ENCODE measurements around the gene PSRC1. TPM values are rescaled to one million over a fixed set of nuclear protein-coding genes. Genes with fewer than 3 reads are reported as not detected.

Gene PSRC1
- total and polyA plus RNA-seq, 12 donors: 0.52 to 13.2 (median 2.5) TPM

DNA sequence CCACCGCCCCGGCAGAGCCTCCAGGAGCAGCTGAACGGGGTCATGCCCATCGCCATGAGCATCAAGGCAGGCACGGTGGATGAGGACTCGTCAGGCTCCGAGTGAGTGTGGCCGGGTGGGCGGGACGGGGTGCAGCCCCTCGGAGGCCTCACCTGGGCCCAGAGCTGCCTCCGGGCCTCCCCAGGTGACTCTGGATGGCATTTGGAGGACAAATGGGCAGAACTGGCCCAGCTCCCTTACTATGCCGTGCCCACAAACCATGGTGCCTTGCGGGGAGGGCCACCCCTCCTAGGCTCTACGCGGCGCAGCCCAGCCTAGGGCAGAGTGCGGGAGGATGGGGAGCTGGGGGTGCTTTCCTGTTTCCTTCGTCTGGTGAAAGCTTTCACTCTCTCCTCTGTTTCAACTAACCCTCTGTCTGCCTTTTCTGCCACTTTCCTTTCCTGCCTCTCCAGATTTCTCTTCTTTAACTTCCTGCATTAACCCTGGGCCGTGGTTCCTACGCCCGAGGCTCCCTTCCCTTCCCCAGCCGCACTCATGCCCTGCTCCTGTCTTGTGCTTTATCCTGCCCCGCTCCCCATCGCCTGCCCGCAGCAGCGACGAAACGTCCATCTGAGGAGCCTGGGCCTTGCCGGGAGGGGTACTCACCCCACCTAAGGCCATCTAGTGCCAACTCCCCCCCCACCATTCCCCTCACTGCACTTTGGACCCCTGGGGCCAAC lies 9.2 kb downstream of the PSRC1 start:
- WGBS, 4 donors: 79 to 84% (median 83%) methylated on average over 19 to 30 of the region's 30 CpGs

DNA sequence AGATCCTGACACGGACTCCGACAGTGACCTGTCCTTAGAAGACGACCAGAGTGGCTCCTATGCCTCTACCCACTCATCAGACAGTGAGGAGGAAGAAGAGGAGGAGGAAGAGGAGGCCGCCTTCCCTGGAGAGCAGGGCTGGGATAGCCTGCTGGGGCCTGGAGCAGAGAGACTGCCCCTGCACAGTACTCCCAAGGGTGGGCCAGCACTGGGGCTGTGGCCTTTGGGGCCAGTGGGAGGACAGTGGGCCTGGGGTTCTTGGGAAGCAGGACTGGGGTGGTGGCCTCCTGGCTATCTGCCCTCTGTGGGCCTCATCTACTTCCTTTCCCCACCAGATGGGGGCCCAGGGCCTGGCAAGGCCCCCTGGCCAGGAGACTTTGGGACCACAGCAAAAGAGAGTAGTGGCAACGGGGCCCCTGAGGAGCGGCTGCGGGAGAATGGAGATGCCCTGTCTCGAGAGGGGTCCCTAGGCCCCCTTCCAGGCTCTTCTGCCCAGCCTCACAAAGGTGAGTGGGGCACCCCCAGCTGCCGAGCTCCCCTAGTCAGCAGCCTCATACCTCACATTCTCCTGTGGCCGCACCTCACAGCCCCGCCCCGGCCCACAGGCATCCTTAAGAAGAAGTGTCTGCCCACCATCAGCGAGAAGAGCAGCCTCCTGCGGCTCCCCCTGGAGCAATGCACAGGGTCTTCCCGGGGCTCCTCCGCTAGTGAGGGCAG lies 10.0 kb downstream of the PSRC1 start:
- Histone ChIP-seq H3K4me1 (replicated peaks in 1 of 2) (peaks cover 0 to 4% of the 10 kb centered on the region in 2 donors), H3K27me3 (no peaks in the 10 kb centered on the region), H3K27ac (no peak overlapping the region), H3K36me3 (replicated peaks in 1 of 2) (no peaks in the 10 kb centered on the region), H3K4me3 (no peak overlapping the region), H3K9me3 (replicated peaks in 1 of 3) (no peaks in the 10 kb centered on the region)
- TF ChIP-seq POLR2A (IDR thresholded peaks at IDR 0.05): no peak
- WGBS, 4 donors: 87 to 92% (median 89%) methylated on average over 9 to 16 of the region's 16 CpGs
- peak in 1 of 7 donors; percentile 13 for DNase-seq
- intact Hi-C loops (cut with DNase I): loop anchor here (5.0 to 10.0 kb wide), 2 partner anchors 124 to 262 kb away; partner anchors contain the start of genes GPR61 (in 2 of the 2) and SORT1 (in 1 of the 2)

More for the DNA sequence above, 9.2 kb downstream of the PSRC1 start:
- H3K9me3 ChIP-seq (replicated peaks in 1 of 3): no peaks in the 10 kb centered on the region
- peaks cover 0 to 4% of the 10 kb centered on the region in 2 donors for H3K4me1 ChIP-seq (replicated peaks in 1 of 2)
- H3K36me3 ChIP-seq (replicated peaks in 1 of 2): no peaks in the 10 kb centered on the region
- no peak overlapping the region for H3K4me3 ChIP-seq
- no peak overlapping the region for H3K27ac ChIP-seq
- no peaks in the 10 kb centered on the region for H3K27me3 ChIP-seq
- DNase-seq: no peak
- intact Hi-C loops (cut with DNase I): loop anchor here (5.0 to 10.0 kb wide), 2 partner anchors 124 to 261 kb away; partner anchors contain the start of genes GPR61 (in 2 of the 2) and SORT1 (in 1 of the 2)
- no peak for TF ChIP-seq POLR2A (IDR thresholded peaks at IDR 0.05)
- TF ChIP-seq, protein P1, sequence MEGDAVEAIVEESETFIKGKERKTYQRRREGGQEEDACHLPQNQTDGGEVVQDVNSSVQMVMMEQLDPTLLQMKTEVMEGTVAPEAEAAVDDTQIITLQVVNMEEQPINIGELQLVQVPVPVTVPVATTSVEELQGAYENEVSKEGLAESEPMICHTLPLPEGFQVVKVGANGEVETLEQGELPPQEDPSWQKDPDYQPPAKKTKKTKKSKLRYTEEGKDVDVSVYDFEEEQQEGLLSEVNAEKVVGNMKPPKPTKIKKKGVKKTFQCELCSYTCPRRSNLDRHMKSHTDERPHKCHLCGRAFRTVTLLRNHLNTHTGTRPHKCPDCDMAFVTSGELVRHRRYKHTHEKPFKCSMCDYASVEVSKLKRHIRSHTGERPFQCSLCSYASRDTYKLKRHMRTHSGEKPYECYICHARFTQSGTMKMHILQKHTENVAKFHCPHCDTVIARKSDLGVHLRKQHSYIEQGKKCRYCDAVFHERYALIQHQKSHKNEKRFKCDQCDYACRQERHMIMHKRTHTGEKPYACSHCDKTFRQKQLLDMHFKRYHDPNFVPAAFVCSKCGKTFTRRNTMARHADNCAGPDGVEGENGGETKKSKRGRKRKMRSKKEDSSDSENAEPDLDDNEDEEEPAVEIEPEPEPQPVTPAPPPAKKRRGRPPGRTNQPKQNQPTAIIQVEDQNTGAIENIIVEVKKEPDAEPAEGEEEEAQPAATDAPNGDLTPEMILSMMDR (IDR thresholded peaks at IDR 0.05): no peak

DNA sequence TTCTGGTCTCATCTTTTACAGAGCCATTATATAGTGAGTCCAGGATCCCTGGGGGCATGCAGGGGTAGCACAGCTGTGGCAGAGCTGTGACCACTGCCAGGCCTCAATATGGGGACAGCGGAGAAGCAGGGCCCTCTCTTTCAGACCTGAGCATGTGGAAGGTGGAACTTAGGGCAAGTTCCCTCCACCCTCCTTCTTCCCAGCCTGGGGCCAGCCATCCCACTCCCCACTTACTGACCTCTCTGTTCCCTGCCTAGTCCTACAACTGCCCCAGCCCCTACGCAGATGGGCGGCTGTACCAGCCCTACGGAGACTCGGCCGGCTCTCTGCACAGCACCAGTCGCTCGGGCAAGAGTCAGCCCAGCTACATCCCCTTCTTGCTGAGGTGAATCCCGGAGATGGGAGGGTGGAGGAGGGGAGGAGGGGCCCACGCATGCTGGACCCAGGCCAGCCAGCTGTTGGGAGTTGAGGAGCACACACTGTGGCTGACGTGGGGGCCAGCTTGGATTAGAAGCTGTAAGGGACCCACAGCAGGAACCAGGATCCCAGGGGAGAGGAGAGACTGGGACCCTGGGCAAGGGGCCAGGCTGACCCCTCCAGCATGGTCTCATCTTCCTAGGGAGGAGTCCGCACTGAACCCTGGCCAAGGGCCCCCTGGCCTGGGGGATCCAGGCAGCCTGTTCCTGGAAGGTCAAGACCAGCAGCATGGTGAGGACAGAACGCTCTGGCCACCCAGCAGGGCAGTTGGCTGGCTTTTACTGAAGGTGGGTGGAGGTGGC lies 10.7 kb downstream of the PSRC1 start:
- H3K36me3 ChIP-seq (replicated peaks in 1 of 2): no peaks in the 10 kb centered on the region
- WGBS, 4 donors: 82 to 100% (median 86%) methylated on average over 3 to 13 of the region's 13 CpGs
- no peak overlapping the region for H3K27ac ChIP-seq
- intact Hi-C loops (cut with DNase I): loop anchor here (5.0 to 10.0 kb wide), 2 partner anchors 125 to 263 kb away; partner anchors contain the start of genes GPR61 (in 2 of the 2) and SORT1 (in 1 of the 2)
- H3K4me1 ChIP-seq (replicated peaks in 1 of 2): peaks cover 0 to 2% of the 10 kb centered on the region in 2 donors
- H3K27me3 ChIP-seq: no peaks in the 10 kb centered on the region
- peak in 1 of 7 donors; percentile 19 for DNase-seq
- TF ChIP-seq, protein P1 (IDR thresholded peaks at IDR 0.05): no peak
- TF ChIP-seq POLR2A (IDR thresholded peaks at IDR 0.05): no peak
- no peak overlapping the region for H3K4me3 ChIP-seq
- no peaks in the 10 kb centered on the region for H3K9me3 ChIP-seq (replicated peaks in 1 of 3)

DNA sequence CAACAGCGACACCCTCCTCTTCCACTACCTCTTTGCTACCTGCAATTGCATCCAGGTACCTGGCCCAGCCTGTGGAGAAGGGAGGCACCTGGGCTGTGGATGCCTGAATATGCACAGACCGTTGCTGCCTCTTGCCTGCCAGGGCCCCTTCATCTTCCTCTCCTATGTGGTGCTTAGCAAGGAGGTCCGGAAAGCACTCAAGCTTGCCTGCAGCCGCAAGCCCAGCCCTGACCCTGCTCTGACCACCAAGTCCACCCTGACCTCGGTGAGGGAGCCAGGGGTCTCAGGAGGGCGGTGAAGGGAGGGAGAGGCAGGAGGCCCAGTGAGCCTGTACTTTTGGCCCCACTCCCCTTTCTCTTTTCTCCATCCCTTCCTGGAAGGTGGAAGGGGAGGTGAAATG lies 11.5 kb downstream of the PSRC1 start:
- Histone ChIP-seq H3K27me3 (no peaks in the 10 kb centered on the region), H3K4me3 (no peak overlapping the region), H3K9me3 (replicated peaks in 1 of 3) (no peaks in the 10 kb centered on the region), H3K27ac (no peak overlapping the region), H3K4me1 (replicated peaks in 1 of 2) (no peaks in the 10 kb centered on the region), H3K36me3 (replicated peaks in 1 of 2) (no peaks in the 10 kb centered on the region)
- DNase-seq: no peak
- WGBS, 4 donors: 76 to 92% (median 87%) methylated on average over 3 to 6 of the region's 6 CpGs
- no peak for TF ChIP-seq POLR2A (IDR thresholded peaks at IDR 0.05)
- TF ChIP-seq, protein P1 (IDR thresholded peaks at IDR 0.05): no peak
- intact Hi-C loops (cut with DNase I): loop anchor here (5.0 to 10.0 kb wide), 2 partner anchors 126 to 263 kb away; partner anchors contain the start of genes GPR61 (in 2 of the 2) and SORT1 (in 1 of the 2)
